ENCODE results near the gene NALF2.
A peak's percentile ranks its signal among the peaks of the same experiment; 100 is the strongest.

The NALF2 gene

DNA sequence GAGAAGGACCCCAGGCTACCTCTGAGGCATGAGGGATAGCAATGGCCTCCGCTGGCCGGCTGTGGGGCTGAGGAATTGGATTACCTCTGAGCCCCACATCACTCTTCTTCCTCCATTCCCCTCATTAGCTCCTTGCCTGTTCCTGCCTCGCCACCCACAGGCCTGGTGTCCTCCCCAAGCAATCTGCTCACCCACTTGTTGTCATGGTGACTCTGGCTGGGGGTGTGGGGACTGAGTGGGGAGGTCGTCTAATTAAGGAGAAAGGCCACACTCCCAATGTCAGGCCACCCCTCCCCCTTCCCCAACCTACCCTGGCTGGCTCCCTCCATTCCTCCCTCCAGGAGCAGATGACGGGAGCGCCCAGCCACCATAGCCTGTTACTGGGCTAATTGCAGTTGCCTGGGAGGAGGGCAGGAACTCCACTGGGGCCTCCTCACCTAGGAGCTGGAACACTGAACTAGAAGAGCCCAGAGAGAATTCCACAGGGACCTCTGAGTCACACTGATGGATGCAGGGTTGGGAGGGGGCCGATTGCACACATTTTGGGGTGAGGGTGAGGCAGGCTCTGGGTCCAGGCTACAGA lies 20.7 kb downstream of the NALF2 start:
- DNase-seq (ENCODE audit: insufficient read length, low spot score) (no peak), FAIRE-seq (no peak)

DNA sequence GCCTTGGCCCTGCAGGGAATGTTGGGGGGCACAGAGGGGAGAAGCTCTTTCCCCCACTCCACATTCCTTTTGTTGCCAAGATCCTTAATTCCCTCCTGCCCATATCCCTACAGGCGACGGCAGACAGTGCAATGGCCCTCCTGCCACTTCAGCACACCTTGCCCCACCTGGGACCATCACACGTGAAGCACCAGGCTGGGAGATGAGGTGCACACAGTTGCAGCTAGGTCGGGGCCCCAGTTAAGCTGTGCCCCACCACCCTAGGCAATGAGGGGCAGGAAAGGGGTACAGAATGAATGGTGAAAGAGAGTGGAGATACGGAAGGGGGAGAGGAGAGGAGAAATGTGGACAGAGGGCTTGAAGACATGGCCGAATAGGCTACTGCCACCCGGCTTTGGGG lies 26.2 kb downstream of the NALF2 start:
- no peak for DNase-seq (ENCODE audit: insufficient read length, low spot score)
- FAIRE-seq: no peak

DNA sequence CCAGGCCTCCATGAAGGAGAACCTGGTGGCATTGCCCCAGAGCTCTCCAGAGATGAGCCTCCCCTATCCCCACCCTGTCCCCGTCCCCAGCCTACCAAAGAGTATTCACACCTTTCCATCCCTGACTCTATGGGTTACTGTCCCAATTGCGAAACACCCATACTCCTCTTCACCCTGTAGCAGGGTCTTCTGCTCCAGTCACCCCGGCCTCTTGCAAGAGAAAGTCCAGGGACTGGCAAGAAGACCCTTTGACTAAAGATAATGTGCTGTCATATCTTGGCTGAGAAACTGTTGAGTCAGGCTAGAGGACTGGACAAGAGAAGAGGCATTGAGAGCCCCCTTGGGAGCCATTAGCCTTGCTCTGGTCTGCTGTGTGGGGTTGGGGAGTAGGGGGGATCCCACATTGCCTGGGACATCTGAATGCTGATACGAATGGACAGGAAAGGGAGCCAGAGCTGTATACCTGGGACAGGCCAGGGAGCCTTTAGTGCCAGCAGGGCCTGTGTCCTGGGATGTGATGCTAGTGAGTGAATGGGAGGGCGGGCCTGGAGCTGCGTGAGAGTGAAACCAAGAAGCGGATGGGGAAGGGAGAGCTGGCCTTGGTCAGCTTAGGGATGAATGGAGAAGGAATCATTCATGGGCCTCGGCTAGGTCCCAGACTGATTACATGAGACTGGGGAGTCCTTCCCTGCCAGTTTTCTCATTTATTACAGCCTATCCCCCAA lies 27.1 kb downstream of the NALF2 start:
- no peak for DNase-seq (ENCODE audit: insufficient read length, low spot score)
- FAIRE-seq: no peak

DNA sequence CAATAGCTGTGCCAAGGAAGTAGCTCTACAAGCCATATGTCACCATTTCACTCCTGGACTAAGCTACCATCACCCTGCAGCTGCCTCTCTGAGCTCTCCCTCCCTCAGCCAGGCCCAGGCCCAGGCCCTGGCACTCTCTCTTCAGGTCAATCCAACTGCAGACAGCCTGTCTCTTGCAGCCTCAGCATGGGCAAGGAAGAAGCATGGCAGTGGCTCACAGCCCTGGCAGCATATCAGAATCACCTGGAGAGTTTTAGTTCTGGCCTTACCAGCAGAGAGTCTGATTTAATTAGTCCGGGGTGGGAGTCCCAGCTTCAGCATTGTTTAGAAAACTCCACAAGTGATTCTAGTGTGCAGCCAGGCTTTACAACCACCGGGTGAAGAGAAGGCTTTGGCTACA lies 31.5 kb downstream of the NALF2 start:
- DNase-seq (ENCODE audit: insufficient read length, low spot score) (no peak), FAIRE-seq (no peak)

DNA sequence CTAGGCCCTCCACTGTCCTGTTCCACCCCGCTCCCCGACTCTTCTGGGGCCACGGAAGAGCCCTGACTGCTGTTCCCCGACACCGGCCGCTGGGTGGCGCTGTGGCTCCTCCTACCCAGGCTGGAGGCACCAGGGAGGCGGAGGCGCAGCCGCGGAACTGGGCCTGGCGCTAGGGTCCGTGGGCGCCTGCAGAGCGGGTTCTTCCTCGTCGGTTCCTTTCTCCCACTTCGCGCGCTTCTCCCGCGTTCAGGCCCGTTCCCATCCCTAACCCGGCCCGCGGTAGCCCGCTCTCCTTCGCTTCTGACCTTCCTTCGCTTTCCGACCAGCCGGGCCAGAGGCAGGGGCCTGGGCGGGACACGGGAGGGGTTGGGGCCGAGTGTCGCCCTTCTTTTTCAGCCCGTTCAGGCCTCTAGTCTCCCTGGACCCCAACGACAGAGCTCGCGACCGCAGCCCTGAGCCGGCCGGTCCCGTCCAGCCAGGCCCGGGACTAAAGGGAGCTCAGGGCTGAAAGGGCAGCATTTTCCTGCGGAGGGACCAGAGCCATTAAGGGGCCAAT lies 34.3 kb downstream of the NALF2 start:
- FAIRE-seq (no peak), DNase-seq (ENCODE audit: insufficient read length, low spot score) (peak; percentile 11)

DNA sequence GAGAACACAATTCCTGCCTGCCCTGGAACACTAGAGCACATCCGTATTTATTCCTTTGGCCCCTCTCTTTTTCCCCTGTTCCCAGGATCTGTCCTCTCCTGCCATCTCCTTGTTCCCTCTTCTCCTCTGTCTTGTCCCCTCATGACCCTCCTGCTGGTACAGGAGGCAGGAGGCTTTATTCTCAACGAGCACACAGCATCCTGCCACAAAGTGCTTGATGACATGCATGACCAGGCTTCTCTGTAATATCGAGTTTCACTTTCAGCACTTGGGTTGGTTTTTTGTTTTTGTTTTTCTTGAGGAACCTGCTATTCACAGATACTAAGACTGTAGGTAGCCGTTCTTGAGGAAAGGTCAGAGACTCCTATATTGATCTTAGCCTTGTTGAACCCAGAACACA lies 35.3 kb downstream of the NALF2 start:
- FAIRE-seq (no peak), DNase-seq (ENCODE audit: insufficient read length, low spot score) (no peak)

DNA sequence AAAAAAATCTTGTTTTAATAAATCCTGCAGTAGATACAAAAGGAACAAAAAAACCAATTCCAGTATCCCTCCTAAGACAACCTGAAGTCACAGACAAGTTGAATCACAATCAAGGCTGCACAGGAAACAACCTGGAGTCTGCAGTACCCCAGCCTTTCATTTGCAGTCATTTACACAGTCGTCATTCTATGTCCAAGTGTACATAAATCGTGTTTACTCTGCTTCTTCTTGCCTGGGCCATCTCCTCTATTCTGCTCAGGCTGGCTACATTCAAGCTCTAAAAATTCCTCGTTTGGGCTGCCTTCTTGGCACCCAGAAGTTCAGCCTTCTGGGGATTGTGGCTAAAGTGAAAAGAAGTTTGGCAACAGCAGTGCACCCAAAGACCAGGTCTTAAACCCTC lies 37.8 kb downstream of the NALF2 start:
- no peak for FAIRE-seq
- no peak for DNase-seq (ENCODE audit: insufficient read length, low spot score)

DNA sequence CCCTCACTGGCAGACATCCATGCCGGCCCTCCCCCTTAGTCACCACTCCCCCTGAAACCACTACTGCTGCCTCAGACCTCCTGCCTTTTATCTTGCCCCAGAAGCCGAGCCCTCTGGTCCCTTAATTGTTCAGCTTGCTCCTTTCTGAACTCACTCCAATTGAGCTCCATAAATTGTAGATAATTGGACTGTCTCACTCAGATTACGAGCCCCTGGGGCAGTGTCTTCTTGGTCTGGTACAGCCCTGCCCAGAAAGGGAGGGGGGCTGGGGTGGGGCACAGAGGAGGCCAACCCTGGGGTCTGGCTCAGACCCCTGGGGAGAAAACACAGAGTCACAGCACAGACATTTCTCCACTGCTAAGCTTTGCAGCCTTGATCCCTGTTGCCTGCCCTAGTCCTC lies 39.4 kb downstream of the NALF2 start:
- DNase-seq (ENCODE audit: insufficient read length, low spot score) (no peak), FAIRE-seq (no peak)

DNA sequence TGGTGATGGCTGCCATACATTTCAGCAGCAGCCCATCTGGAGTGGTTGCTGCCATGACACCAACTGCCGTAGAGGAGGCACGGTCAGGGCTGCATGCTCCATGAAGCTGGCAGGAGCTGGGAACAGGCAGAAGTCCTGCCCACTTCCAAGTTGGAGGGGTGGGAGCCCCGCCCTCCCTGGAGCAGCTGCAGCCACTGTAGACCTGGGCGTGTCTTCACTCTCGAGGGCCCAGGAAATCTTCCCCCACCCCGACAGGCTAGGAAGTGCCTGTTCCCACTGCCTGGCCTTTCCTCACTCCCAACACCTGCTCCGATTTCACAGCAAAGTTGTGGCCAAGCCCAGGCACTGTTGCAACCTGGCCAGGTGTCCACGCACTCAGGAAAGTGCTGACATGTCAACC lies 42.3 kb downstream of the NALF2 start:
- no peak for DNase-seq (ENCODE audit: insufficient read length, low spot score)
- FAIRE-seq: no peak

DNA sequence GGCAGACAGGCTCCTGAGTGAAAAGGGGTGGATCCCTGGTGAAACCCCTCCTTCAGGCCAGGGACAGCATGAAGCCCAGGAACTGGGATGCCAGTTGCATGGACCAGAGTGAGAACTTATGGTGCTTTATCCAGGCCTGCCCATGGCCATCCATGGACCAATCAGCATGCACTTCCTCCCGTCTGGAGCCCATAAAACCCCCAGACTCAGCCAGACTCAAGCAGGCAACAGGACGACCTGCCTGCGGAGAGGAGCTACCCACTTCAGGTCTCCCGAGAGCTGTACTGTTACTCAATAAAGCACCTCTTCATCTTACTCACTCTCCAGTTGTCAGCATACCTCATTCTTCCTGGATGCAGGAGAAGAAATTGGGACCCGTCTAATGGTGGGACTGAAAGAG lies 42.9 kb downstream of the NALF2 start:
- no peak for DNase-seq (ENCODE audit: insufficient read length, low spot score)
- FAIRE-seq: no peak

DNA sequence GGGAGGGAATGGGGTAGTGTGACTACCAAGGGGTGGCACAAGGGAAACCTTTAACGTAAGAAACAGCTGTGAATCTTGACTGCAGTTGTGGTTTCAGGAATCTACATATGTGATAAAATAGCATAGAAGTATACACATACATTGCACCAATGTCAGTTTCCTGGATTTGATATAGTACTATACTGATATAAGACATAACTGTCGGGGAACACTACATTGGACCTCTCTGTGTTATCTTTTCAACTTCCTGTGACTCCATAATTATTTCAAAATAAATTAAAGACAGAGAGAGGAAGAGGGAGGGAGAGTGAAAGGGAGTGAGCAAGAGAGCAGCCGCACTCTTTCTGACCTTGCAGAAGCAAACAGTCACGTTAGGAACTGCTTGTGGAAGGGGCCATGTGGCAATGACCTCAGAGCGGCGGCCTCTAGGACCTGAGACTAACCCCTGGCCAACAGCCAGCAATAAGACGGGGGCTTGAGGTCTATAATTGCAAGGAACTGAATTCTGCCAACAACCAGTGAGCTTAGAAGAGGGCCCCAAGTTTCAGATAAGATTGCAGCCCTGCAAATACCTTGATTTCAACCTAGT lies 47.4 kb downstream of the NALF2 start:
- FAIRE-seq (no peak), DNase-seq (ENCODE audit: insufficient read length, low spot score) (no peak)

DNA sequence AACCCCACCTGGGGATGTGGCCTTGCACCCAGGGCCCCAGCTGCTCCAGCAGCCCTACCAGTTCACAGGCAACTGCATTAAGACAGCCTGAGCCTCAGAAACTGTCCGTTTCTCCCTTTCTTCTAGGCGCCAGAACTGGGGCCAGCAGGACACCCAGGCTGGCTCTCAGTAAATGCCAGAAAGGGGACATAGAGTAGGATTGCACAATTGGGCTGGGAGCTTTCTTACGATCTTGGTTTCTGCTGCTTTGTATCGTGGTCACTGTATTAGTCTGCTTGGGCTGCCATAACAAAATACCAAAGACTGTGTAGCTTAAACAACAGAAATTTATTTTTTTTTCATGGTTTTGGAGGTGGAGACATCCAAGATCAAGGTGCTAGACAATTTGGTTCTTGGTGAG lies 48.4 kb downstream of the NALF2 start:
- DNase-seq (ENCODE audit: insufficient read length, low spot score) (no peak), FAIRE-seq (no peak)
